COR-L47 (cell line): Measurements from ENCODE around the gene CYP51A1.
"Not testable (repeated sequence)": the region's sequence is repeated elsewhere in the genome, so short reads cannot be mapped to it uniquely, and the experiment has no call there.

ENCODE experiments used
- DNase-seq: peaks from one replicate; lab custom pipeline; 2025; lab: John Stamatoyannopoulos, UW

CYP51A1 gene

GRCh38 chr7:92134271-92135051 is at the start of gene CYP51A1:
CYP51A1 (minus strand) TSS chr7:92134477; CDS start chr7:92134364, 113 bp downstream.
- DNase-seq = peak; percentile 94

- DNase-seq = peak; percentile 40
Measured at GRCh38 chr7:92178928-92179924, 44.9 kb upstream of the CYP51A1 start, which contains the start of gene LRRD1. LRRD1 (minus strand) TSS chr7:92179142; CDS start chr7:92165202, 13,940 bp downstream.

GRCh38 chr7:92177362-92177761 is 43.1 kb upstream of the CYP51A1 start:
- no peak for DNase-seq

GRCh38 chr7:92169529-92169928 is 35.3 kb upstream of the CYP51A1 start:
- not testable (repeated sequence) for DNase-seq

- DNase-seq = no peak
Measured at GRCh38 chr7:92161271-92161670, 27.0 kb upstream of the CYP51A1 start.

- DNase-seq = no peak
Measured at GRCh38 chr7:92158660-92159575, 24.6 kb upstream of the CYP51A1 start.

- DNase-seq = no peak
Measured at GRCh38 chr7:92156990-92157389, 22.7 kb upstream of the CYP51A1 start.

- DNase-seq = no peak
Measured at GRCh38 chr7:92155108-92155739, 20.9 kb upstream of the CYP51A1 start.

- DNase-seq = no peak
Measured at GRCh38 chr7:92150450-92151017, 16.3 kb upstream of the CYP51A1 start.

- no peak for DNase-seq
Measured at GRCh38 chr7:92149736-92150239, 15.5 kb upstream of the CYP51A1 start.

GRCh38 chr7:92143192-92143880 is 9.1 kb upstream of the CYP51A1 start:
- DNase-seq = not testable (repeated sequence)

GRCh38 chr7:92142791-92143190 is 8.5 kb upstream of the CYP51A1 start:
- not testable (repeated sequence) for DNase-seq

GRCh38 chr7:92141161-92141560 is 6.9 kb upstream of the CYP51A1 start:
- DNase-seq = no peak

- DNase-seq = no peak
Measured at GRCh38 chr7:92137557-92137956, 3.3 kb upstream of the CYP51A1 start.

- DNase-seq = peak; percentile 30
Measured at GRCh38 chr7:92135052-92135889, 994 bp upstream of the CYP51A1 start.

GRCh38 chr7:92133737-92134270 is 473 bp downstream of the CYP51A1 start:
- DNase-seq = peak; percentile 79

- DNase-seq = no peak
Measured at GRCh38 chr7:92133133-92133736, 1.0 kb downstream of the CYP51A1 start.

GRCh38 chr7:92131764-92132330 is 2.4 kb downstream of the CYP51A1 start:
- DNase-seq = no peak
